GM12872 (cell line): Measurements from ENCODE around the gene HYAL1.

Experiments used
- CTCF ChIP-seq: IDR thresholded peaks from 3 replicates; pipeline ENCODE4 v1.5.1; 2011; ENCODE audit warnings: low read depth, mild to moderate bottlenecking, low read length, moderate library complexity; ENCODE audit not compliant: insufficient read depth

The HYAL1 gene

GRCh38 chr3:50286322-50287227 is 16.8 kb downstream of the HYAL1 start:
- TF ChIP-seq CTCF, result no peak

GRCh38 chr3:50279255-50280016 is 23.9 kb downstream of the HYAL1 start:
- no peak for TF ChIP-seq CTCF

GRCh38 chr3:50278880-50279224 is 24.5 kb downstream of the HYAL1 start, which contains the start of gene LSMEM2:
Gene LSMEM2, plus strand, starts transcription at chr3:50279087. Its CDS starts 27 bp downstream, at chr3:50279114.
- TF ChIP-seq CTCF, result no peak

- no peak for TF ChIP-seq CTCF
Observed at GRCh38 chr3:50278123-50278879, 25.1 kb downstream of the HYAL1 start.

- TF ChIP-seq CTCF, result no peak
Observed at GRCh38 chr3:50276762-50277101, 26.6 kb downstream of the HYAL1 start.

GRCh38 chr3:50275996-50276761 is 27.2 kb downstream of the HYAL1 start:
- no peak for TF ChIP-seq CTCF
